ENCODE data around the gene WWOX.

The WWOX gene

DNA sequence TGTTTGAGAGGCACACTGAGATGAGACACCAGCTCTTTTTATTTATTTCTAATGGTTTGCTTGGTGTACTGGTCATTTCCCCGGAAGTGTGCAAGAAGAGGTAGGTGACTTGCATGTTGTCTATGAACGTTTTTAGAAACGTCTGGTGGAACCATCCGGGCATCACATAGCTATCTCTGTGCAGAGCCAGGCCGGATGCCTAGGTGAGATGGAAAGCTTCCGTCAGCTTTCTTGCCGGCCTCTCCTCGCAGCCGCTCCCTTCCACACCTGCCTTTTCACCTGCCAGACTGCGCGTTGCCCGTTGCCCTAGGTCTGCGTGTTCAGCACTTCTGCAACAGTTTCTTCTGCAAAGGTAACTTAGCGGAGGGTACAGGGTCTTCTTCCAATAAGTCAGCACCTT lies 416.0 kb downstream of the WWOX start:
- TF ChIP-seq, protein P1, sequence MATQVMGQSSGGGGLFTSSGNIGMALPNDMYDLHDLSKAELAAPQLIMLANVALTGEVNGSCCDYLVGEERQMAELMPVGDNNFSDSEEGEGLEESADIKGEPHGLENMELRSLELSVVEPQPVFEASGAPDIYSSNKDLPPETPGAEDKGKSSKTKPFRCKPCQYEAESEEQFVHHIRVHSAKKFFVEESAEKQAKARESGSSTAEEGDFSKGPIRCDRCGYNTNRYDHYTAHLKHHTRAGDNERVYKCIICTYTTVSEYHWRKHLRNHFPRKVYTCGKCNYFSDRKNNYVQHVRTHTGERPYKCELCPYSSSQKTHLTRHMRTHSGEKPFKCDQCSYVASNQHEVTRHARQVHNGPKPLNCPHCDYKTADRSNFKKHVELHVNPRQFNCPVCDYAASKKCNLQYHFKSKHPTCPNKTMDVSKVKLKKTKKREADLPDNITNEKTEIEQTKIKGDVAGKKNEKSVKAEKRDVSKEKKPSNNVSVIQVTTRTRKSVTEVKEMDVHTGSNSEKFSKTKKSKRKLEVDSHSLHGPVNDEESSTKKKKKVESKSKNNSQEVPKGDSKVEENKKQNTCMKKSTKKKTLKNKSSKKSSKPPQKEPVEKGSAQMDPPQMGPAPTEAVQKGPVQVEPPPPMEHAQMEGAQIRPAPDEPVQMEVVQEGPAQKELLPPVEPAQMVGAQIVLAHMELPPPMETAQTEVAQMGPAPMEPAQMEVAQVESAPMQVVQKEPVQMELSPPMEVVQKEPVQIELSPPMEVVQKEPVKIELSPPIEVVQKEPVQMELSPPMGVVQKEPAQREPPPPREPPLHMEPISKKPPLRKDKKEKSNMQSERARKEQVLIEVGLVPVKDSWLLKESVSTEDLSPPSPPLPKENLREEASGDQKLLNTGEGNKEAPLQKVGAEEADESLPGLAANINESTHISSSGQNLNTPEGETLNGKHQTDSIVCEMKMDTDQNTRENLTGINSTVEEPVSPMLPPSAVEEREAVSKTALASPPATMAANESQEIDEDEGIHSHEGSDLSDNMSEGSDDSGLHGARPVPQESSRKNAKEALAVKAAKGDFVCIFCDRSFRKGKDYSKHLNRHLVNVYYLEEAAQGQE (IDR thresholded peaks at IDR 0.05; ENCODE audit: insufficient read depth in 1 of 2, low read depth in 2 of 2, low read length in 2 of 2) = no peak
- TF ChIP-seq FOXP2 (optimal IDR thresholded peaks at IDR 0.05; ENCODE audit: borderline replicate concordance, extremely low read depth, extremely low read length, insufficient read depth) (no peak), SIN3A (IDR thresholded peaks at IDR 0.05; ENCODE audit: borderline replicate concordance, insufficient read depth, low read length) (no peak), POLR2AphosphoS5 (IDR thresholded peaks at IDR 0.05; ENCODE audit: low read depth, low read length) (no peak), TAF1 (IDR thresholded peaks at IDR 0.05; ENCODE audit: borderline replicate concordance, insufficient read depth, low read length) (no peak)

DNA sequence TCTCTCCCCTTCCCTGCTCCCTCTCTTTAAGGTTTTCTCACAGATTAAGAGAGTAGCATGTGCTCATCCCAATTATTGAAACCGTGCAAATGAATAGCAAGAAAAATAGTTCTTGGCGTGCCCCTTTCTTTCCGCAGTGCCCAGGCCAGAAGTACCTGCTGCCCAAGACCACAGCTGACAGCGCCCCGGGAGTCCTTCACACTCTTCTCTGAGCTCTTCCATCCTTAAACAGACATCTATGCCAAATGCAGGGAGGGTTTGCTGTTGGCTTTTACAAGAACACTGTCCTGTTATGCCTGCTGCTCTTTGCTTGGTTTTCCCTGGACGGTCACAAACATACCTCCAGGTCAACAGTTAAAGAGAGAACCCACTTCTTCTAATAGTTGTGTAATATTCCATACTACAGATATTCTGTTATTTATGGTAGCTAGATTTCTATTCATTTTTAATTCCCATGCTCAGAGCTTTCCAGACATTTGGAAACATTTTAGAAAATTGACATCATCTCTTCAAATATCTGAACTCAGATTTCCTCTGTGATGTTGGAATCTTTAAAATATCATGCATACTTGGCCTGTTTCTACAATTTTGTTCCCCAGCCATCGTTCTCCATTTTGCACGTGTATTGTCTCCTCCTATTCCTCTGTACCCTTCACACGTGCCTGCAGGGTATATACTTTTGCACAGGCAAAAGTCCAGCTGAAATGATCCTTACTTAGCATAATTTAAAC lies 416.7 kb downstream of the WWOX start:
- TF ChIP-seq TAF1 (IDR thresholded peaks at IDR 0.05; ENCODE audit: borderline replicate concordance, insufficient read depth, low read length) (no peak), SIN3A (IDR thresholded peaks at IDR 0.05; ENCODE audit: borderline replicate concordance, insufficient read depth, low read length) (no peak), POLR2AphosphoS5 (IDR thresholded peaks at IDR 0.05; ENCODE audit: low read depth, low read length) (no peak), FOXP2 (optimal IDR thresholded peaks at IDR 0.05; ENCODE audit: borderline replicate concordance, extremely low read depth, extremely low read length, insufficient read depth) (no peak)
- TF ChIP-seq, protein P1 (IDR thresholded peaks at IDR 0.05; ENCODE audit: insufficient read depth in 1 of 2, low read depth in 2 of 2, low read length in 2 of 2) = no peak

- TF ChIP-seq POLR2AphosphoS5 (IDR thresholded peaks at IDR 0.05; ENCODE audit: low read depth, low read length) (no peak), FOXP2 (optimal IDR thresholded peaks at IDR 0.05; ENCODE audit: borderline replicate concordance, extremely low read depth, extremely low read length, insufficient read depth) (no peak), SIN3A (IDR thresholded peaks at IDR 0.05; ENCODE audit: borderline replicate concordance, insufficient read depth, low read length) (no peak), TAF1 (IDR thresholded peaks at IDR 0.05; ENCODE audit: borderline replicate concordance, insufficient read depth, low read length) (no peak)
- TF ChIP-seq, protein P1 (IDR thresholded peaks at IDR 0.05; ENCODE audit: insufficient read depth in 1 of 2, low read depth in 2 of 2, low read length in 2 of 2) = no peak
Measured at GRCh38 chr16:78519896-78520295, 420.4 kb downstream of the WWOX start.

DNA sequence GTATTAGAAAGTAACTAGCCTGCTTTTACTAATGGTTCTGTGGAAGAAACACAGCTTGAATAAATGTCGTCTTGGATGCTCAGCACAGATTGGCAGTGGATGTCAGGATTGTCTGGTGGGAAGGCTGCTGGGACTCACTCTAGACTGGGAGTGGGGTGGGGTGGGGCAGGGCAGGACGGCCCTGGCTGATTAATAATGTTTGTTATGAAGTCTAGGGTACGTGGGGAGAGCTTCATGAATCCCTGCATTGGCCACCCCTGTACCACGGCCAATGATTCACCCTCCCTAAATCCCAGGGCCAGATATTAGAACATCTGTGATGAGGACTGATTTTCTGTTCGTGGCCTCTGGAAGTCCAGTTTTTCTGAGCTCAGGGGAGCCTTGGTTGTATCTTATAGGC lies 421.0 kb downstream of the WWOX start:
- TF ChIP-seq, protein P1 (IDR thresholded peaks at IDR 0.05; ENCODE audit: insufficient read depth in 1 of 2, low read depth in 2 of 2, low read length in 2 of 2) = no peak
- no peak for TF ChIP-seq POLR2AphosphoS5 (IDR thresholded peaks at IDR 0.05; ENCODE audit: low read depth, low read length)
- TF ChIP-seq SIN3A (IDR thresholded peaks at IDR 0.05; ENCODE audit: borderline replicate concordance, insufficient read depth, low read length) = no peak
- TF ChIP-seq FOXP2 (optimal IDR thresholded peaks at IDR 0.05; ENCODE audit: borderline replicate concordance, extremely low read depth, extremely low read length, insufficient read depth) = no peak
- TF ChIP-seq TAF1 (IDR thresholded peaks at IDR 0.05; ENCODE audit: borderline replicate concordance, insufficient read depth, low read length) = no peak
